ENCODE results near the gene DIO1.
A peak's percentile ranks its signal among the peaks of the same experiment; 100 is the strongest.

DIO1 gene

DNA sequence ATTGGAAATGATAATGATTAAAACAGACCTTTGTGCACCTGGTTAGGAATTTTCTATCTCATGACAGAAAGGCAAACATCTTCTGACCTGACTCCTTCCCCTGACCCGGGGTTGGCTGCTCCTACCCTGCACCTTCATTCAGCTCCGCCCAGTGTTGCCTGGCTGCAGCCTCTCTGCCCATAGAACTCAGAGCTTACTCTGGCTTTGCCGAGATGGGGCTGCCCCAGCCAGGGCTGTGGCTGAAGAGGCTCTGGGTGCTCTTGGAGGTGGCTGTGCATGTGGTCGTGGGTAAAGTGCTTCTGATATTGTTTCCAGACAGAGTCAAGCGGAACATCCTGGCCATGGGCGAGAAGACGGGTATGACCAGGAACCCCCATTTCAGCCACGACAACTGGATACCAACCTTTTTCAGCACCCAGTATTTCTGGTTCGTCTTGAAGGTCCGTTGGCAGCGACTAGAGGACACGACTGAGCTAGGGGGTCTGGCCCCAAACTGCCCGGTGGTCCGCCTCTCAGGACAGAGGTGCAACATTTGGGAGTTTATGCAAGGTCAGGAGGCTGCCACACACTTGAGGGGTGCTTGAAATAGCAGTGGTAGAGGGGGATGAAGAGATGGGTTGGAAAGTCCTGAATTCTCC lies at the start of gene DIO1:
Gene DIO1, plus strand, starts transcription at position 189 of the 638 bp plus-strand sequence. Its CDS starts 24 bp downstream, at position 213.
- no peak for TF ChIP-seq TEAD4 (IDR thresholded peaks at IDR 0.05)
- no peak for TF ChIP-seq CEBPB (IDR thresholded peaks at IDR 0.05)
- no peak for TF ChIP-seq NFIC (IDR thresholded peaks at IDR 0.05)
- TF ChIP-seq TCF12 (IDR thresholded peaks at IDR 0.05; ENCODE audit: low read depth) = no peak
- no peak for TF ChIP-seq TAF1 (IDR thresholded peaks at IDR 0.05; ENCODE audit: low read depth)
- TF ChIP-seq, protein P1, sequence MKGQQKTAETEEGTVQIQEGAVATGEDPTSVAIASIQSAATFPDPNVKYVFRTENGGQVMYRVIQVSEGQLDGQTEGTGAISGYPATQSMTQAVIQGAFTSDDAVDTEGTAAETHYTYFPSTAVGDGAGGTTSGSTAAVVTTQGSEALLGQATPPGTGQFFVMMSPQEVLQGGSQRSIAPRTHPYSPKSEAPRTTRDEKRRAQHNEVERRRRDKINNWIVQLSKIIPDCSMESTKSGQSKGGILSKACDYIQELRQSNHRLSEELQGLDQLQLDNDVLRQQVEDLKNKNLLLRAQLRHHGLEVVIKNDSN (IDR thresholded peaks at IDR 0.05) = no peak
- no peak for TF ChIP-seq FOXM1 (IDR thresholded peaks at IDR 0.05; ENCODE audit: borderline replicate concordance, low read depth)
- TF ChIP-seq, protein P2, sequence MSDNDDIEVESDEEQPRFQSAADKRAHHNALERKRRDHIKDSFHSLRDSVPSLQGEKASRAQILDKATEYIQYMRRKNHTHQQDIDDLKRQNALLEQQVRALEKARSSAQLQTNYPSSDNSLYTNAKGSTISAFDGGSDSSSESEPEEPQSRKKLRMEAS (IDR thresholded peaks at IDR 0.05) = no peak
- TF ChIP-seq, protein P3, sequence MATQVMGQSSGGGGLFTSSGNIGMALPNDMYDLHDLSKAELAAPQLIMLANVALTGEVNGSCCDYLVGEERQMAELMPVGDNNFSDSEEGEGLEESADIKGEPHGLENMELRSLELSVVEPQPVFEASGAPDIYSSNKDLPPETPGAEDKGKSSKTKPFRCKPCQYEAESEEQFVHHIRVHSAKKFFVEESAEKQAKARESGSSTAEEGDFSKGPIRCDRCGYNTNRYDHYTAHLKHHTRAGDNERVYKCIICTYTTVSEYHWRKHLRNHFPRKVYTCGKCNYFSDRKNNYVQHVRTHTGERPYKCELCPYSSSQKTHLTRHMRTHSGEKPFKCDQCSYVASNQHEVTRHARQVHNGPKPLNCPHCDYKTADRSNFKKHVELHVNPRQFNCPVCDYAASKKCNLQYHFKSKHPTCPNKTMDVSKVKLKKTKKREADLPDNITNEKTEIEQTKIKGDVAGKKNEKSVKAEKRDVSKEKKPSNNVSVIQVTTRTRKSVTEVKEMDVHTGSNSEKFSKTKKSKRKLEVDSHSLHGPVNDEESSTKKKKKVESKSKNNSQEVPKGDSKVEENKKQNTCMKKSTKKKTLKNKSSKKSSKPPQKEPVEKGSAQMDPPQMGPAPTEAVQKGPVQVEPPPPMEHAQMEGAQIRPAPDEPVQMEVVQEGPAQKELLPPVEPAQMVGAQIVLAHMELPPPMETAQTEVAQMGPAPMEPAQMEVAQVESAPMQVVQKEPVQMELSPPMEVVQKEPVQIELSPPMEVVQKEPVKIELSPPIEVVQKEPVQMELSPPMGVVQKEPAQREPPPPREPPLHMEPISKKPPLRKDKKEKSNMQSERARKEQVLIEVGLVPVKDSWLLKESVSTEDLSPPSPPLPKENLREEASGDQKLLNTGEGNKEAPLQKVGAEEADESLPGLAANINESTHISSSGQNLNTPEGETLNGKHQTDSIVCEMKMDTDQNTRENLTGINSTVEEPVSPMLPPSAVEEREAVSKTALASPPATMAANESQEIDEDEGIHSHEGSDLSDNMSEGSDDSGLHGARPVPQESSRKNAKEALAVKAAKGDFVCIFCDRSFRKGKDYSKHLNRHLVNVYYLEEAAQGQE (IDR thresholded peaks at IDR 0.05; ENCODE audit: low read depth) = no peak
- TF ChIP-seq RAD21 (IDR thresholded peaks at IDR 0.05; ENCODE audit: low read depth) = no peak
- TF ChIP-seq EP300 (IDR thresholded peaks at IDR 0.05; ENCODE audit: borderline replicate concordance) = no peak
- no peak for TF ChIP-seq EGR1 (IDR thresholded peaks at IDR 0.05)

DNA sequence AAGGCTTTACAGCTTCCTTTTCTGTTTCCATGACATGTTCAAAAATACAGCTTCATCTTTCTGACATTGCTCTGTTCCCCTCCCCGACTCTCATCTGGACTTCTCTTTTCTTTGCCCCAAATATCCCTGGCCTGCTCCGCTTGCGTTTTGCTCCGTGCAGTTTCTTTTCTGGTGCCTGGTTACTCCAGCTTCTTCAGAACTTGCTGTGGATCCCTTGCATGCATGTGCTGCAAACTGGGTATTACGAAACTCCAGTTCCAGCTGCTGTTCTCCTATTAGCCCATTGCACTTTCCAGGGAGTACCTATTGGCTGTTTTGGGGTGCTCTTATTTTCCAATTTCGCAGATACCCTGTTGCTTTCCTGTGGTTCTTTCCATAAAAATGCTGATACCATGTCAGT lies 46.0 kb upstream of the DIO1 start:
- no peak for TF ChIP-seq CREB1 (IDR thresholded peaks at IDR 0.05; ENCODE audit: low read depth)
- no peak for TF ChIP-seq RAD21 (IDR thresholded peaks at IDR 0.05; ENCODE audit: low read depth)
- TF ChIP-seq, protein P3 (IDR thresholded peaks at IDR 0.05; ENCODE audit: low read depth) = no peak
- no peak for TF ChIP-seq NFIC (IDR thresholded peaks at IDR 0.05)
- no peak for TF ChIP-seq EGR1 (IDR thresholded peaks at IDR 0.05)
- peak; percentile 17; the same call in 1 of the 2 replicates for TF ChIP-seq CEBPB (IDR thresholded peaks at IDR 0.05)

DNA sequence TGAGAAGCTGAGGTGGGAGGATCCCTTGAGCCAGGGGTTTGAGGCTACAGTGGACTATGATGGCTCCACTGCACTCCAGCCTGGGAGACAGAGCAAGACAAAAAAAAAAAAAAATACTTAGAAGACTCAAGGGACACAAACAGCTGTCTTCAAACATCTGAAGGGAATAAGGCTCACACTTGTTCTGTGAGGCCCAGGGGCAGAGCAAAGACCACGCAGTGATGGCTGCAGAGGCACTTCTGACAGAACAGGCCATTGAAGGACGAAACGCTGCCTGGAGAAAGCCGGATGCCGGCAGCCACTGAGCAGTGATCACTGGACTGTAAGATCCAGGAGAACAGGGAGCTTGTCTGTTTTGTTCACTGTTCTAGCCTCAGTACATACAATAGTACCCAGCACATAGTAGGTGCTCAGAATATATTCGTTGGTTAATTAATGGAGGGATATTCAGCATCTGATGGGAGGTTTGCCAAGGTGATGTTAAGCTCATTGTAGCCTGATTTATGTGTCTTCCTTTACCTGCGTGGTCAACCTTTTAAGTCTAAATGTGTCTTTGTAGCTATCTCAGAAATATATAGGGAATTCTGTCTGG lies 43.8 kb upstream of the DIO1 start:
- TF ChIP-seq FOXM1 (IDR thresholded peaks at IDR 0.05; ENCODE audit: borderline replicate concordance, low read depth) (no peak), CEBPB (IDR thresholded peaks at IDR 0.05) (no peak), CREB1 (IDR thresholded peaks at IDR 0.05; ENCODE audit: low read depth) (no peak)

DNA sequence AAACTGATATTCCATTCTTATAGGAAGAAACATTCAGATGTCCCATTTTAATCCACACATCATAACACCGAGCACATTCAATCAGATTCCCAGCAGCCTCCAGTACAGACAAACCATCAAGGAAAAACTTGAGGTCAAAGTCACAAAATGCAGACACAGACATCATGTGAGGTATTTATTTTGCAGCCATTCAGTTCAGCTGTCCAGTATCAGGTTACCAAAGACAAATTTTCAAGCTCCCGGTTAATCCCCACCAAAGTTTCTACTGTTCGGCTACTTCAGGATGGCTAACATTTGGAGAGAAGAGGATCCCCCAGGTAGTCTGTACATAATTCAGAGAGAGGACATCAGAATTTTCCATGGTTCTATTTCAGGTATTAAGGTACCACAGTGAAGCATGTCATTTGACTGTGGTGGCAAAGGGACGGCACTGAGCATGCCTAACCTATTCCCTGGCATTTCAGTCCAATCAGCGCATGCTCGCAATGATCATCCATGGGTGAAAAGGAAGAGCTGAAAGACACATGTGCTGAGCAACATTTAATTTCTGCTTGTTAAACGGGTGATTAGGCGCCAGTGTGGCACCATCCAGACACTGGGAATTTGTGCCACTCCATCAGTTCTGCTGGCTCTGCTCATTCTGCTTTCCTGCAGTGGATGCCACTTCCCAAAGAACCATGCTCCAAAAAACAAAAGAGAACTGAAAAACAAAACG lies 42.3 kb upstream of the DIO1 start:
- TF ChIP-seq CEBPB (IDR thresholded peaks at IDR 0.05) (no peak), NFIC (IDR thresholded peaks at IDR 0.05) (no peak), RAD21 (IDR thresholded peaks at IDR 0.05; ENCODE audit: low read depth) (no peak), YY1 (IDR thresholded peaks at IDR 0.05; ENCODE audit: low read depth) (no peak), TEAD4 (IDR thresholded peaks at IDR 0.05) (no peak), CREB1 (IDR thresholded peaks at IDR 0.05; ENCODE audit: low read depth) (no peak), EGR1 (IDR thresholded peaks at IDR 0.05) (no peak), TCF12 (IDR thresholded peaks at IDR 0.05; ENCODE audit: low read depth) (no peak), FOXM1 (IDR thresholded peaks at IDR 0.05; ENCODE audit: borderline replicate concordance, low read depth) (no peak), TAF1 (IDR thresholded peaks at IDR 0.05; ENCODE audit: low read depth) (no peak), EP300 (IDR thresholded peaks at IDR 0.05; ENCODE audit: borderline replicate concordance) (no peak), ZBTB7A (IDR thresholded peaks at IDR 0.05; ENCODE audit: low read depth) (no peak)
- TF ChIP-seq, protein P3 (IDR thresholded peaks at IDR 0.05; ENCODE audit: low read depth) = no peak
- TF ChIP-seq, protein P1 (IDR thresholded peaks at IDR 0.05) = no peak
- TF ChIP-seq, protein P2 (IDR thresholded peaks at IDR 0.05) = no peak

All from Ishikawa (cell line).